Immature natural killer cell (primary cell): ENCODE results near the gene BOK. TPM values are rescaled to one million over a fixed set of nuclear protein-coding genes. Genes with fewer than 3 reads are reported as not detected.

Experiments
- DNase-seq, 3 donors: peaks; one replicate each; pipeline ENCODE4 v3.0.0; 2022; ENCODE audit warnings: mixed read lengths in 1 of 3
- H3K27ac Mint-ChIP-seq, 6 donors: one replicate each; pipeline ENCODE4 v1.8.0; 2020; ENCODE audit warnings: mixed read lengths in 6 of 6, mild to moderate bottlenecking in 5 of 6, inconsistent platforms in 4 of 6, moderate library complexity in 3 of 6
- H3K27me3 Mint-ChIP-seq, 3 donors: one replicate each; pipeline ENCODE4 v1.8.0; 2020 to 2021; ENCODE audit warnings: low read depth in 3 of 3, mild to moderate bottlenecking in 3 of 3, mixed read lengths in 3 of 3, moderate library complexity in 3 of 3, inconsistent platforms in 1 of 3
- H3K36me3 Mint-ChIP-seq, 3 donors: one replicate each; pipeline ENCODE4 v1.8.0; 2020; ENCODE audit warnings: mixed read lengths in 3 of 3, inconsistent platforms in 2 of 3, mild to moderate bottlenecking in 2 of 3
- H3K4me1 Mint-ChIP-seq, 2 donors: one replicate each; pipeline ENCODE4 v1.8.0; 2020; ENCODE audit warnings: inconsistent platforms in 2 of 2, mild to moderate bottlenecking in 2 of 2, mixed read lengths in 2 of 2, moderate library complexity in 1 of 2
- H3K4me3 Mint-ChIP-seq, 5 donors: one replicate each; pipeline ENCODE4 v1.8.0; 2020; ENCODE audit warnings: mild to moderate bottlenecking in 5 of 5, mixed read lengths in 5 of 5, inconsistent platforms in 3 of 5, moderate library complexity in 3 of 5
- H3K9me3 Mint-ChIP-seq, 6 donors: one replicate each; pipeline ENCODE4 v1.8.0; 2020; ENCODE audit warnings: mild to moderate bottlenecking in 6 of 6, mixed read lengths in 6 of 6, inconsistent platforms in 4 of 6, moderate library complexity in 3 of 6
- polyA plus RNA-seq, 3 donors: library from polyadenylated mRNA; unstranded; fragments of 300-500 nt; fragmentation: Illumina TruSeq; gene quantifications; one replicate each; pipeline ENCODE4 v1.2.3, GENCODE V29; 2021

BOK gene
- polyA plus RNA-seq, 3 donors from 2014 or later, result 15.2 to 21.4 (median 17.2) TPM

GRCh38 chr2:241531161-241531722, 27.3 kb upstream of the BOK start:
- no peak overlapping the region for H3K27ac Mint-ChIP-seq
- H3K9me3 Mint-ChIP-seq, result peaks cover 0 to 3% (median under 1%) of the 10 kb centered on the region in 6 donors
- H3K27me3 Mint-ChIP-seq, result peaks cover 1 to 6% (median 3%) of the 10 kb centered on the region in 3 donors

GRCh38 chr2:241532168-241532567, 26.4 kb upstream of the BOK start:
- no peak overlapping the region for H3K4me3 Mint-ChIP-seq
- no peaks in the 10 kb centered on the region for H3K4me1 Mint-ChIP-seq
- H3K36me3 Mint-ChIP-seq, result no peaks in the 10 kb centered on the region
- H3K9me3 Mint-ChIP-seq, result peaks cover 0 to 1% (median 0%) of the 10 kb centered on the region in 6 donors
- no peak for DNase-seq
- no peak overlapping the region for H3K27ac Mint-ChIP-seq
- peaks cover 0 to 4% (median 3%) of the 10 kb centered on the region in 3 donors for H3K27me3 Mint-ChIP-seq

More at GRCh38 chr2:241531161-241531722, 27.3 kb upstream of the BOK start:
- H3K36me3 Mint-ChIP-seq, result peaks cover 0 to 3% (median under 1%) of the 10 kb centered on the region in 3 donors
- H3K4me3 Mint-ChIP-seq, result no peak overlapping the region
- no peak for DNase-seq
- no peaks in the 10 kb centered on the region for H3K4me1 Mint-ChIP-seq

- H3K27me3 Mint-ChIP-seq, result peaks cover 0 to 4% (median 3%) of the 10 kb centered on the region in 3 donors
- H3K4me1 Mint-ChIP-seq, result no peaks in the 10 kb centered on the region
- H3K9me3 Mint-ChIP-seq, result peaks cover 0 to 1% (median 0%) of the 10 kb centered on the region in 6 donors
- H3K36me3 Mint-ChIP-seq, result no peaks in the 10 kb centered on the region
- H3K27ac Mint-ChIP-seq, result no peak overlapping the region
- no peak for DNase-seq
- H3K4me3 Mint-ChIP-seq, result no peak overlapping the region
These were observed 25.6 kb upstream of the BOK start for GRCh38 chr2:241532733-241533601.

GRCh38 chr2:241534293-241534692, 24.3 kb upstream of the BOK start:
- no peak overlapping the region for H3K4me3 Mint-ChIP-seq
- peaks cover 0 to 4% (median 0%) of the 10 kb centered on the region in 3 donors for H3K27me3 Mint-ChIP-seq
- no peak for DNase-seq
- no peaks in the 10 kb centered on the region for H3K36me3 Mint-ChIP-seq
- peaks cover 0 to 1% (median 0%) of the 10 kb centered on the region in 6 donors for H3K9me3 Mint-ChIP-seq
- no peaks in the 10 kb centered on the region for H3K4me1 Mint-ChIP-seq
- no peak overlapping the region for H3K27ac Mint-ChIP-seq

GRCh38 chr2:241534701-241535375, 23.7 kb upstream of the BOK start:
- H3K9me3 Mint-ChIP-seq, result peaks cover 0 to 1% (median 0%) of the 10 kb centered on the region in 6 donors
- no peak overlapping the region for H3K27ac Mint-ChIP-seq
- peaks cover 0 to 4% (median 0%) of the 10 kb centered on the region in 3 donors for H3K27me3 Mint-ChIP-seq
- H3K4me1 Mint-ChIP-seq, result no peaks in the 10 kb centered on the region
- no peak for DNase-seq
- H3K4me3 Mint-ChIP-seq, result no peak overlapping the region
- no peaks in the 10 kb centered on the region for H3K36me3 Mint-ChIP-seq

GRCh38 chr2:241535871-241536655, 22.5 kb upstream of the BOK start:
- peaks cover 5 to 6% of the 10 kb centered on the region in 2 donors for H3K4me1 Mint-ChIP-seq
- peaks cover 0 to 1% (median 0%) of the 10 kb centered on the region in 6 donors for H3K9me3 Mint-ChIP-seq
- H3K36me3 Mint-ChIP-seq, result peaks cover 0 to 3% (median 0%) of the 10 kb centered on the region in 3 donors
- DNase-seq, result no peak
- no peak overlapping the region for H3K27ac Mint-ChIP-seq
- H3K27me3 Mint-ChIP-seq, result peaks cover 0 to 5% (median 3%) of the 10 kb centered on the region in 3 donors
- H3K4me3 Mint-ChIP-seq, result no peak overlapping the region

GRCh38 chr2:241538838-241539615, 19.5 kb upstream of the BOK start:
- H3K27ac Mint-ChIP-seq, result peak overlapping the region in 1 of 6 donors; percentile 2
- H3K27me3 Mint-ChIP-seq, result peaks cover 4 to 11% (median 11%) of the 10 kb centered on the region in 3 donors
- no peak for DNase-seq
- H3K9me3 Mint-ChIP-seq, result no peaks in the 10 kb centered on the region
- peaks cover 5 to 6% of the 10 kb centered on the region in 2 donors for H3K4me1 Mint-ChIP-seq
- no peak overlapping the region for H3K4me3 Mint-ChIP-seq
- peaks cover 0 to 3% (median 0%) of the 10 kb centered on the region in 3 donors for H3K36me3 Mint-ChIP-seq

- no peak for DNase-seq
- H3K36me3 Mint-ChIP-seq, result peaks cover 0 to 3% (median 0%) of the 10 kb centered on the region in 3 donors
- peaks cover 4 to 11% (median 11%) of the 10 kb centered on the region in 3 donors for H3K27me3 Mint-ChIP-seq
- peak overlapping the region in 1 of 5 donors; percentile 21 for H3K4me3 Mint-ChIP-seq
- no peak overlapping the region for H3K27ac Mint-ChIP-seq
- peaks cover 5 to 6% of the 10 kb centered on the region in 2 donors for H3K4me1 Mint-ChIP-seq
- no peaks in the 10 kb centered on the region for H3K9me3 Mint-ChIP-seq
These were observed 18.8 kb upstream of the BOK start for GRCh38 chr2:241539616-241540374.

GRCh38 chr2:241540401-241540770, 18.2 kb upstream of the BOK start:
- H3K4me3 Mint-ChIP-seq, result peak overlapping the region; percentile 71 to 81 (median 77)
- no peak overlapping the region for H3K27ac Mint-ChIP-seq
- peaks cover 4 to 11% (median 11%) of the 10 kb centered on the region in 3 donors for H3K27me3 Mint-ChIP-seq
- peaks cover 0 to 3% (median 0%) of the 10 kb centered on the region in 3 donors for H3K36me3 Mint-ChIP-seq
- H3K4me1 Mint-ChIP-seq, result peaks cover 5 to 6% of the 10 kb centered on the region in 2 donors
- no peaks in the 10 kb centered on the region for H3K9me3 Mint-ChIP-seq
- DNase-seq, result no peak

- Mint-ChIP-seq H3K4me1 (peaks cover 5 to 6% of the 10 kb centered on the region in 2 donors), H3K4me3 (peak overlapping the region; percentile 71 to 81 (median 77)), H3K36me3 (peaks cover 0 to 3% (median 0%) of the 10 kb centered on the region in 3 donors), H3K27me3 (peaks cover 4 to 11% (median 11%) of the 10 kb centered on the region in 3 donors), H3K27ac (no peak overlapping the region), H3K9me3 (no peaks in the 10 kb centered on the region)
- peak; percentile 48 to 55 (median 52) for DNase-seq
These were observed 17.6 kb upstream of the BOK start for GRCh38 chr2:241540771-241541561.

GRCh38 chr2:241541564-241542277, 16.8 kb upstream of the BOK start:
- Mint-ChIP-seq H3K27ac (no peak overlapping the region), H3K36me3 (peaks cover 0 to 3% (median 0%) of the 10 kb centered on the region in 3 donors), H3K9me3 (no peaks in the 10 kb centered on the region), H3K27me3 (peaks cover 4 to 11% (median 11%) of the 10 kb centered on the region in 3 donors), H3K4me1 (peaks cover 5 to 6% of the 10 kb centered on the region in 2 donors), H3K4me3 (no peak overlapping the region)
- DNase-seq, result no peak
